Erythroblast (primary cell): ENCODE measurements around the gene SLC24A3.

Experiments used
- DNase-seq, 2 experiments: peaks; one replicate each; lab custom pipeline; 2025; lab: John Stamatoyannopoulos, UW
- GATA1 ChIP-seq: IDR thresholded peaks from 2 replicates; pipeline ENCODE4 v1.6.1; 2011; ENCODE audit warnings: low read depth, mild to moderate bottlenecking, control low read depth, low read length, moderate library complexity
- POLR2A ChIP-seq: IDR thresholded peaks from 2 replicates; pipeline ENCODE4 v1.6.1; 2011; ENCODE audit warnings: mild to moderate bottlenecking, low read length

Gene SLC24A3

GRCh38 chr20:19718880-19719279 is 506.4 kb downstream of the SLC24A3 start:
- no peak for TF ChIP-seq POLR2A
- no peak for DNase-seq

GRCh38 chr20:19720991-19721390 is 508.5 kb downstream of the SLC24A3 start:
- no peak for DNase-seq
- no peak for TF ChIP-seq GATA1
- TF ChIP-seq POLR2A: no peak

- TF ChIP-seq GATA1 (no peak), POLR2A (no peak)
- DNase-seq: no peak
These were observed 510.6 kb downstream of the SLC24A3 start for GRCh38 chr20:19723051-19723450.

GRCh38 chr20:19723813-19724430 is 511.5 kb downstream of the SLC24A3 start:
- DNase-seq: no peak
- no peak for TF ChIP-seq POLR2A
- no peak for TF ChIP-seq GATA1

GRCh38 chr20:19725373-19725772 is 512.9 kb downstream of the SLC24A3 start:
- DNase-seq: no peak
- TF ChIP-seq POLR2A (no peak), GATA1 (no peak)

GRCh38 chr20:19725814-19726525 is 513.5 kb downstream of the SLC24A3 start:
- DNase-seq: no peak
- no peak for TF ChIP-seq POLR2A
- no peak for TF ChIP-seq GATA1

- DNase-seq: no peak
- TF ChIP-seq GATA1 (no peak), POLR2A (no peak)
These were observed 514.9 kb downstream of the SLC24A3 start for GRCh38 chr20:19727251-19727847.

GRCh38 chr20:19729672-19730071 is 517.2 kb downstream of the SLC24A3 start:
- DNase-seq: no peak
- no peak for TF ChIP-seq GATA1
- TF ChIP-seq POLR2A: no peak

GRCh38 chr20:19730706-19731105 is 518.3 kb downstream of the SLC24A3 start:
- TF ChIP-seq POLR2A: no peak
- no peak for TF ChIP-seq GATA1
- DNase-seq: no peak

GRCh38 chr20:19734811-19735210 is 522.4 kb downstream of the SLC24A3 start:
- no peak for DNase-seq
- no peak for TF ChIP-seq GATA1
- TF ChIP-seq POLR2A: no peak

GRCh38 chr20:19735446-19735845 is 523.0 kb downstream of the SLC24A3 start:
- TF ChIP-seq GATA1: no peak
- TF ChIP-seq POLR2A: no peak
- DNase-seq: no peak

GRCh38 chr20:19737025-19737424 is 524.6 kb downstream of the SLC24A3 start:
- TF ChIP-seq GATA1 (no peak), POLR2A (no peak)
- DNase-seq: no peak

GRCh38 chr20:19738951-19739350 is 526.5 kb downstream of the SLC24A3 start:
- no peak for DNase-seq
- TF ChIP-seq GATA1 (no peak), POLR2A (no peak)

- TF ChIP-seq GATA1 (no peak), POLR2A (no peak)
- no peak for DNase-seq
These were observed 526.9 kb downstream of the SLC24A3 start for GRCh38 chr20:19739351-19739750.

- DNase-seq: no peak
- no peak for TF ChIP-seq POLR2A
- no peak for TF ChIP-seq GATA1
These were observed 528.1 kb downstream of the SLC24A3 start for GRCh38 chr20:19740512-19740911.
